GM18517 (cell line): ENCODE results near the gene IL21R.

ENCODE experiments used
- ATAC-seq: cut with Tn5 transposase; IDR thresholded peaks from one replicate; pipeline ENCODE4 v1.9.1; 2021; ENCODE audit warnings: mild to moderate bottlenecking, moderate library complexity; ENCODE audit not compliant: unreplicated experiment

IL21R gene

DNA sequence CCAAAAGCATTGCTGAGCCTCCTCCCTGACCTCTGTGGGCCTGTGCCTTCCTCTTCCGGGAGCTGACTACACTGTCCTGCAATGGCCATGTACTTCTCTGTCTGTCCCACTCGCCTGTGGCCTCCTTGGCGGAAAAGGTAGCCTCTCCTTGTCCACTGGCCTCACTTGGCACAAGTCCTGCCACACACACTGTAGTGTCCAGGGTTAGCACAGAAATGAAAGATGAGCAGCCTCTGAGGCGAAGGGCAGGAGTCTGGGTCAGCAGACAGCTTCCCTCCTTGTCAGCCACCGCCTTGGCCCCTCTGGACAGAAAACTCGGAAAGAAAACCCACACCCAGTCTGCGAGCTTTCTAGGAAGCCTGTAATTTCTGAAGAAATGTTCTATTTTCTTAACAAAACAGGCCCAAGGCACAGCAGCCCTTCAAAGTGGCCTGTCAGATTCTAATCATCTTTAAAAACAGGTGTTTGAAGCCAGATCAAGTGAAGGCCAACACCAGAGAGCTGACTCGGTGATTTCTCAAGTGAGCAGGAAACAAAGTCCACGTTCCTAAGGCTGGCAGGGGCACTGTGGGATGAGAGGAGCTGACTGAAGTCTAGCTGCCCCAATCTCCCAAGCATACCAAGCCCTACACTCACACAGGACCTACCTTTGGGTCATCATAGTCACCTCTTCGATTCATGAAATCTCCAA lies 80.6 kb downstream of the IL21R start:
- ATAC-seq = no peak

DNA sequence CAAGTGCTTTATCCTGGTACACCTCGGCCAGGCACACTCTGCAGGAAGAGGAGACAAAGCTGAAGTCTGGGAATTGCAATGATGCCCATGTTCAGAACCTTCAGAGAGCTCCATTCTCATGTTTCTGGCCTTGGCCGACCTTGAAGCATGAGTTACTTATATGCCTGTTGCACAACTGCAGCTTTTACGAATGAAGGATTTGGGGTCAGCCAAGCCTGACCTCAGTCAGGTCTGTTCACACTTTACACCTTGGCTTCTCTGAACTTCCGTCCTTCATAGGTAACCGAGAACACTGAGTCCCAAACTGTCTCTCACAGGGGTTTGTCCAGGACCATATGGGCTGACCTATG lies 81.1 kb downstream of the IL21R start:
- no peak for ATAC-seq

DNA sequence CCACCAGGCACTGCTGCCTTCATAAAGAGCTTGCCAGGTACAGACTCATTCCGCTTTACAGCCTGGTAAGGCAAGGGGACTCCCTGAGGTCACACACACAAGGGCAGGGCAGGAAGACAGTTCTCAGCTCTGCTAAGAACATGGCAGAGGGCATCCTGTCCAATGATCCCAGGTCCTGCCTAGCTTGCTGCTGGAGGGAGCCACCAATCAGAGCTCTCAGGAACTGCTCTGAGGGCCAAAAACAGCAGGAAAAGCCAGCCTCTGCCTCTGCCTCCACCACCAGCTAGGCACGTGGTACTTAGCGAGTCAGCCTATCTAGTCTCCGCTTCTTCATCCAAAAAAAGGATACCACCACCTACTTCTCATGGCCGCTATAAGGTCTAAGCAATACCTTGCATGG lies 81.7 kb downstream of the IL21R start:
- ATAC-seq = no peak

DNA sequence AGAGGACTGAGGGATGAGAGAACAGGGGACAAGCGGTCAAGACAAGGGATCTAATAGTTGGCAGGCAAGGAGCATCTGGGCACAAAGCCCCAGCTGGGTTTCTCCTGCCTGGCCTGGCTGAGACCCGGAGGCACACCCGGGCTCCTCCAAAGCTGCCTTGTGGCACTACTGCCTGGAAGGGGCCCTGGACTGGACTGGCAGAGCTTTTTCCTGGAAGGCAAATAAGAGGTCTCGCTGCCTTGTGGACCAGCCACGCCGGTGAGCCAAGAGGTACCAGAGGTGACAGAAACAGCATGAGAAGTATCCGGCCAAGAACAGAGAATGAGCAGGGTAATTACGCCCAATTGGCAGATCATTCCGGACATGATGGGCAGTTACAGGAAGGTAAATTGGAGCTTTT lies 83.2 kb downstream of the IL21R start:
- ATAC-seq = no peak

DNA sequence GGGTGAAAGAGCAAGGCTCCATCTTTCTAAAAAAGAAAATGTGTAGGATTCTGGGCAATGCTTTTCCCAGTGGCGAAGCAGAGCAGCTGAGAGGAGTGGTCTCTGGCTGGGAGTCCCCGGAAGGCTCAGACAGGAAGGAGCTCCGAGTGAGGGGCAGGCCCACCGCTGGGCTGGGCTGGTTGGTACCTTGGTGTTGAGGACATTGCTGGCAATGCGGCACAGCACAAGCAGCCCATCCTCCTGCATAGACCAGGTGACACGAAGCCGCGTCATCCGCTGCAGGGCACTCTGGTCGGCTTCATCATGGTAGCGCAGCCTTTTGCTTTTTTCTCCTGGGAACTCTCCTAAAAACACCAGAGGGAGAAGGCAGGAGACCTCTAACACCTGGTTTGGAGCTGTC lies 83.8 kb downstream of the IL21R start:
- no peak for ATAC-seq

DNA sequence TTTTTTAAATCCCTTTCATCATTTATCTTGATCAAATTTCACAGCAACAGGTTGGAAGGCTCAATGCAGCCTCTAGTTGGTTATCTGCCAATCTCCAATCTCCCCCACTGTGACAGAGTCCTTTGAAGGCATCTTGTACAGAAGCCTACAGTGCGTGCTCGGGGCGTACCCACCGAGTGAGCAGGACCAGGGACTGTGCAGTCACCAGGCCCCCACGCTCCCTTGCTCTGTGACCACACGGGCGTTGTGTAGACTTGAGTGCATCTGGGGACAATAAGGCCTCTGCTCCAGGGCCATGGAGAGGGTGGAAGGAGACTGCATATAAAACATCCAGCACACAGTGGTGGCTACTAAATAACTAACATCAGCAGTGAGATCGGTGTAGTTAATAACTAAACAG lies 84.4 kb downstream of the IL21R start:
- no peak for ATAC-seq

DNA sequence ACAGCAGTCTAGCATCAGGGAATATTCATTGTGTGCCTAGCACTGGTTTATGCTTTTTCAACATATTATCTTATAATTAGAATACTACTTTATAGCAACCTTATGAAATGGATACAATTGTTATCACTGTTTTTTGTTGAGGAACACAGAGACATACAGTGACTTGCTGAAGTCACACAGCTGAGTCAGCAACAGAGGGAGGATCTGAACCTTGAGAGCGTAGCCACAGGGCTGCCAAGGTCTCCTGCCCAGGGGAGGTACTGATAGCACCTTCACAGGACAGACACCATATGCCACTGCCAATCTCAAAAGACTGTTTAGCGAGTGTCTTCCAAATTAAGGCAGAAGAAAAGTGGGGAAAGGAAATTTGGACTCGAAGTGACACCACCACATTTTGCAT lies 84.8 kb downstream of the IL21R start:
- ATAC-seq = no peak

DNA sequence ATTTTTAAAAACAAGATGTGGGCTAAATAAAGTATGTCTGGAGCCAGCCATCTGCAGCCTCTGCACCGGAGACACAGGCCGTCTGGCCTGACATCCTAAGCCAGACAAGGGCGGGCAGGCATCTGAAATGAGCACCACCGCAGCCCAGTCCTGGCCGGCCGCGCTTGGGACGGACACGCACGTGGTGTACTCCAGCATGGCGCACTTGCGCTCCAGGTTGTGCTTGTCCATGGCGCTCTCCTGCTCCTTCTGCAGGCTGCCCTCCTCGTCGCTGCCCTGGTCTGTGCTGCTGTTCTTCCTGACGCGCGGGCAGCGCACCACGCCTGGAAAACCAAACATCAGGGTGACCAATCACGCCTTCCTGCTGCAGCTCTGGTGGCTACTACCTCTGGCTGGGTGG lies 87.4 kb downstream of the IL21R start:
- ATAC-seq = no peak

DNA sequence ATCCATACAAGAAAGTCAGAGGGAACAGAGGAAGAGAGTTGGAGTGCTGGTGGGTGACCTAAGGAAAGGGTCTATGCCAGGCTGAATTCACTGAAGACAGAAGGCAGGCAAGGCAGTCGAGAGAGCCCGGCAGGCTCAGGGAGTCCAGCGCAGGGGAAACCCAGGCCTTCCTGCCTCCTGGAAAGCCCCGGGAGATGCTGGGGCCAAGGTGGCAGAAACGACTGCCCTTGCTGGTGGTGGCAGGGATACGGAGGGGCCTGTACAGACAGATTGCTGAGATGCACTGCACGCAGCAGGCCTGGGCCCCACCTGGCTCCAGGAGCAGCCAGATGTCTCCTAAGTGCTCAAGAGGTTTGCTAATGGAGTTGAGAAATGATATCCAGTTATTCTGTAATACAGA lies 87.9 kb downstream of the IL21R start:
- no peak for ATAC-seq

DNA sequence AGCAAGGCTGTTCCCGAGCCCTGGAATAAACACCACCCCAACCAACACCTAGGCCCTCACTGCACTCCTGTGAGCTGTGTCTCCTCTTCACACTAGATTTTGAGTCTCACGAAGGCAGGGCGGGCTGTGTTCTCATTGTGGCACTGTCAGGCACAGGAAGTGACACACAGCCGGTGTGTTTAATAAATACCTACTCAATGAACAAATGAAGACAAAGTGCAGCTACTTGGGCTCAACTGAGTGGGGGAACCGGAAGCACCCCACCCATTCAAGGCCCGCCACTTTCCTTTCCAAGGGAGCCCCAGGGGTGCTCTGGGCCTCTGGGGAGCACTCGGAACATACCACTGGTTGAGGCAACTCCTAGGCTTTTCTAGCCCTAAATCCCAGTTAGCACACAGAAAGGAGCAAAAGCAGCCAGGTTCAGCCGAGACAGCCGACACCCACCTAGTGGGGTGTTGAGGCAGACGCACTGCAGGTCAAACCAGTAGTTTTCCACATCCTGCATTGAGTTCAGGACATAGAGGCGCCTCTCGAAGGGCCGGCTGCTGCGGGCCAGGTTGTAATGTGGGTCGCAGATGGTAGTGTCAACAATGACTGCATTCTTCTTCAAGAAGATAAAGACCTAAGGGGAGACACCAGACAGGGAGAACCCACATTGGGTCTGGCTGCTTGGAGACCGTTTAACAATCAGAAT lies 90.1 kb downstream of the IL21R start:
- ATAC-seq = no peak

DNA sequence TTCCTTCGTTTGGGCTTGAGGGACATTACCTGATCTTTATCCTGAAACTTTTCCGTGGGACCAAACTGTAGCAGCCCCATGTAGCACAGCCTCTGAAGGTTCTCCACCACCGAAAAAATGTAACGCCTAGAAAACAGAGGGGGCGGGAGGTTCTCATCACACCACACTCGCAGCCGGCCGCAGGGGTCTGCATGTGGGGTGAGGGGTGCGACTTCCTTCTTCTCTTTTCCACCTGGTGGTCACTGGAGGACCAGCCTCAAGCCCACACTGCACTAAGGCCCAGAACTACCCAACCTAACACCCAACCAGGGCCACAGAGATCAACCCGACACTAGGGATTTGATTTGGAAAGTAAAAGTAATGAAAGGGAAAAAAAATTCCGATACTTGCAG lies 90.6 kb downstream of the IL21R start:
- ATAC-seq = no peak

DNA sequence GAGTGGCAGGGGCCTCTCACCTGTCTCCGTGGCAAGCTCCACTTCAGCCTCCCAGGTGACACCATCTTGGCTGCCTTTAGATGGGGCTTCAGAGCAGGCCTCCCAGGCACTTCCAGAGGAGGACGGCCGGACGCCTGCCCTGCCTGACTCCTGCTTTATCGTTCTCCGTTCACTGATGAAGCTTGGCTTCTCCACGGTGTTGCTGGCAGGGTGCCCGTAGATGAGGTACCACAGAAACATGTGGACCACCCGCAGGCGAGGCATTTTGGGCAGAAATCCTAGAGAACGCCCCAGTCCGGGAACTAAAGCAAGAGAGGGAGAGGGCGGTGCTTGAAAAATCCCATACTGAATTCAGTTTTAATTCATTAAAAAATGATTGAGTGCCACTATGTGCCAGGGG lies 93.2 kb downstream of the IL21R start:
- no peak for ATAC-seq

DNA sequence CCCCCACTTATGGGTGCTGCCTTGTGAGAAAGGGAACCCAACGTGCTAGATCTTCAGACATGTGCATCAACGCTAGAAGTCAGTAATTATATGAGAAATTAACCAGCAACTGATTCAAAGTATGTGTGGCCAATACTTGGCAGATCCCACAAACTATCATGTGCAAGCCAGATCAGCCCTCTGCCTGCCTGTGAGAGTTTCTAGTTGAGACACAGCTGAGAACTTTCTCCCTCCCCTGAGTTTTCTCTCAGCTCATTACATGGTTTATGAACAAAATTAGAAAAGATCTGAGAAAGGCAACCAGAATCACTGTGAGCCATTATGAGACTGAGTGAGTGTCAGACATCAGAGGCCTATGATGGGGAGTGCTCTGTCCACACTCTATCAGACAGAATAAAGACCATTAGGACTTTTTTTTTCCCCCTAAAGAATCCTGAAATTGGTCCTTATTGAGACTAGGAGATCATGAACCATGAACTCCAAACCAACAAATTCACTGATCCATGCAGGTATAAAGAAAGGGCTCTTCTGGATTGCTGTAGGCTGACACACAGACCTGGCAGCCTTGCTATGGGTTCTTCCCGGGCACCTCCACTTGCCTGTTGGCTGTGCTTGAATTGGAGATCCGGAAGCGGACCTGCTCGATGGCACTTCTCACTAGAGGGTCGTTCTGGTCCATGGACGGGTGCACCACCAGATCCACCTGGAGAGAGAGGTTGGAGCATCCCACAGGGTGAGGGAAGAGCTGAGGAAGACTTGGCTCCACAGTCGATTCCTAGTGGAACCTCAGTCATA lies 96.3 kb downstream of the IL21R start:
- ATAC-seq = no peak

DNA sequence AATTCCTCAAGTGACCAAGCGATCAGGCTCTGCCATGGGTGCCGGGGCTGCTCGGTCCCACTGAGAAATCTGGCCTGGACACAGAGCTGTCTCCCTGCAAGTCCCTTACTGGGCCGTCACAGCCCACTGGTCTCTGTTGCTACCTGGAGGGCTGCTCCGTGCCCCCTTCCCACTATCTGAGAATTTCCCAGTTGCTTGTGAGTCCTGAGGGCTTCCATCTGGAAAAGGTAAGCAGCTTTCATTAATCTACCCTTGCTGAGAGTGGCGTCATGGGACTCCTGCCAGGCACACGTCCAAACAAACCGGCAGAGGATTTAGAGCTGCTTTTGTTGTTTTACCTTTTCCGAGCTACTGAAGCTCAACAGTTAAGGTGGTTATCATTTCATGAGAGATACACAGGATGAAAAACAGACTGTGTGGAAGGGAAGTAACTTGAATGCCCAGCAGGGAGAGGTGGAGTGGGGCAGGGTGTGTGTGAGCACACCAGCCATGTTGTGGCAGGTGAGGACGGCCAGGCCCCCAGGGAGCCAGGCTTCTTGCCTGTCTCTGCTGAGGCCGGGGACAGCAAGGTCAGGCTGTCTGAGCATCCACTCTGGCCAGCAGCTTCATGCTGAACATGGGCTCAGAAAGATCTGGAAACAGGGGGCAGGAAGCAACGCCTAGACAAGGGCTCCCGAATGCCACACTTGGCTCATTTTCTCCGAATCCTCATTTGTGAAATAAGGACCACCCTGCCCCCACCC lies 97.1 kb downstream of the IL21R start:
- no peak for ATAC-seq

DNA sequence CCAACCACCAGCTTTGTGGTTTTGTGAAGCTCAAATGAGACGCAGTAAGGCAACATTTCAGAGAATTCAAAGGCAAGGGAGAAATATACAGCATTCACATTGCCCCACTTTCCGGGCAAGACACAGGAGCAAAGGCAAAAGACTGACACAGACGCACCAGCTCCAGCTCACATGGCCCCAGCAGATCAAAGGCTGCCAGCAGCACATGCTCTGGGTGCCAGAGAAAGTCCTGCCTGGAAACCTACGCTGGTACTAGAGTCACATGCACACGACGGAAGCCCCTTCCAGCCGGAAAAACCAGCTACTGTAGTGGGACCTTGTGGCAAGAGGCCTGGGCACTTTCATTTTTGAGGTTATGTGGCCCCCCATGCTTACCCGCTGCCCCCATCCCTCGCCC lies 97.7 kb downstream of the IL21R start:
- no peak for ATAC-seq

DNA sequence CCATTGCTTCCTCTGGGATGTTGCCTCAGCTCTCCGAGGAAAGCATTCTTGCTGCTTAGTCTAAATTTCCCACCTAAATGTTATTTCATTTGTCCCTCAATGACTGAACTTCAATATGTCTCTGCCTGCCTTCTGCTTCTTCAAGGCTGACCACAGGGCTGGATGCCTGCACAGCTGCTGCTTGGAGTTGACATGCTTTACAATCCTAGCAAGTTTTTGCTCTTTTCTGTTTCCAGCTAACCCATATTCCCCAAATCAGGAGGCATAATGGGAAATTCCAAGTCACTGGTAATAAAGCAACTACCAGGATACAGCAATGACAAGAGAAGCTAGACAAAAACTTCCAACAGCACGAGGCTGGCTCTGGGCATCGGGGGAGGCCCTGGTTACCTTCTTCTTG lies 98.8 kb downstream of the IL21R start:
- no peak for ATAC-seq
